Fibroblast of lung (primary cell): ENCODE results near the gene ZNF106.

ENCODE experiments used
- CTCF ChIP-seq, 2 donors: IDR thresholded peaks in 1 of 2; conservative IDR thresholded peaks in 1 of 2; 1 replicate in 1 of 2; 2 replicates in 1 of 2; pipeline ENCODE4 v1.5.1; 2011 to 2012; ENCODE audit warnings: low read length in 2 of 2, control low read depth in 1 of 2, inconsistent platforms in 1 of 2, low read depth in 1 of 2, mild to moderate bottlenecking in 1 of 2
- EZH2 ChIP-seq: IDR thresholded peaks from 2 replicates; pipeline ENCODE4 v1.5.1; 2012; ENCODE audit warnings: low read length, control low read depth, mild to moderate bottlenecking; ENCODE audit errors: missing control alignments

GRCh38 chr15:42409011-42409410, 81.9 kb downstream of the ZNF106 start:
- TF ChIP-seq CTCF (conservative IDR thresholded peaks at IDR 0.05 in 1 of 2, IDR thresholded peaks at IDR 0.05 in 1 of 2; ENCODE audit: low read depth in 1 of 2, low read length in 2 of 2) (no peak), EZH2 (no peak)
